GM03348 (cell line): ENCODE results near the gene MAST4.

Experiments
- DNase-seq: peaks from one replicate; pipeline ENCODE4 v3.0.0; 2012; ENCODE audit warnings: low spot score

MAST4 gene

GRCh38 chr5:66697796-66698564, 101.8 kb downstream of the MAST4 start:
- DNase-seq, result no peak

GRCh38 chr5:66701244-66701643, 105.1 kb downstream of the MAST4 start:
- DNase-seq, result no peak

- DNase-seq, result no peak
These were observed 106.2 kb downstream of the MAST4 start for GRCh38 chr5:66702426-66702825.

GRCh38 chr5:66704790-66705425, 108.7 kb downstream of the MAST4 start:
- no peak for DNase-seq

GRCh38 chr5:66708368-66708767, 112.2 kb downstream of the MAST4 start:
- no peak for DNase-seq

DNA sequence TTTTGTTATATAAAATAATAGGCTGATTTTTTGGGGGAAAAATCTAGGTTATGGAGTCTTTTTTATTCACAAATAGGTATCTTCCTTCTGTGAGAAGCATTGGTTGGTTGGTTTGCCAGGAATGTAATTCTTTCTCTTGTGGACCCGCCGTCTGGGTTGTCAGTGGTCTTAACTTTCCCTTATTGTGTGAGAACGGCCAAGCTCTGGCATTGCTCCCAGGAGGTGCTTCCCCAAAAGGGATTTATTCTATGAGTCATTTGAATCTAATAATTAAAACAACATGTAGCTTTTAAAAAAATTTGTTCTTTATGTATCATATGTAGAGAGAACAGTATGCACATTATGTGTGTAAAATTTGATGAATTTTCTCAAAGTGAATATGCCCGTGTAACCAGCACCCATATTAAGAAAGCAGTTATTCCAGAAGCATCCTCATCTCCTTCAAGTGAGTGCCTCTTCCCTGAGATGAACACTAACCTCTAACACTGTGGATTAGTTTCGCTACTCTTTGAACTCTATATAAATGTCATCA, 114.4 kb downstream of the MAST4 start:
- peak; percentile 8 for DNase-seq

GRCh38 chr5:66713998-66714397, 117.8 kb downstream of the MAST4 start:
- DNase-seq, result no peak

- DNase-seq, result no peak
These were observed 121.5 kb downstream of the MAST4 start for GRCh38 chr5:66717455-66718373.

- no peak for DNase-seq
These were observed 122.3 kb downstream of the MAST4 start for GRCh38 chr5:66718374-66719002.

DNA sequence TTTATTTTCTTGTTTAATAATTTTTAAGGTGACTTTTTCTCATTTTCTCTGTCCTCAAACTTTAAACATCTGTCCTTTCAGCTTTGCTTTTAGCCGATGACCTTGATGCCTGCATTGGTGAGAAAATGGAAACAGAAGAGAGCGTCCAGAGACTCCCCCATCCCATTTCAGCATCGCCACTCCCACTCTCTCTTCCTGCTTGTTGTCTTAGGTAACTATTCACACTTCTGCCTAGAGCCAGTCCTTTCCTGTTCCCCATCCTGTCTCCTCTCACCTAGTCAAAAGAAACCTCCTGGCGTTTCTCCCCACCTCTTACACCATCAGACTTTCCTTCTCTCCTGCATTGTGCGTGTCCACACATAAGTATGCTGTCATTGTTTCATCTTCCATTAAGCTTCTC, 124.6 kb downstream of the MAST4 start:
- no peak for DNase-seq

DNA sequence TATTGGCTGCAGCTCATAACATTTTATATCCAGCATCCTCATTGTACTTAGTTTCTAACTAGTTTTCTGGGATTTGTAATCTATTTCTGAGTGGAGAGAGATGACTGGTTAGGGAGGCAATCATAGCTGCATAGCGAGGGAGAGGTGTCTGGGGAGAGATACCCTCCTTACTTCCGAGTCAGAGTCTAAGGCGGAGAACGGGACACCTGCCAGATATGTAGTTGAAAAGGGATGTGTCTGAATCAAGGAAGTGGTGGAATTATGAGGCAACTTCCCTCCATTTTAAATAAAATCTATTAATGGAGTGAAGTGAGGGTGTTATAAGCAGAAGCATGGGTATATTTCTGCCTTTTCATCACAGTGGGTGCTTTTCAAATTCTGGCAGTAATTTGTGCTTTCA, 126.5 kb downstream of the MAST4 start:
- no peak for DNase-seq

GRCh38 chr5:66724349-66725139, 128.4 kb downstream of the MAST4 start:
- no peak for DNase-seq

DNA sequence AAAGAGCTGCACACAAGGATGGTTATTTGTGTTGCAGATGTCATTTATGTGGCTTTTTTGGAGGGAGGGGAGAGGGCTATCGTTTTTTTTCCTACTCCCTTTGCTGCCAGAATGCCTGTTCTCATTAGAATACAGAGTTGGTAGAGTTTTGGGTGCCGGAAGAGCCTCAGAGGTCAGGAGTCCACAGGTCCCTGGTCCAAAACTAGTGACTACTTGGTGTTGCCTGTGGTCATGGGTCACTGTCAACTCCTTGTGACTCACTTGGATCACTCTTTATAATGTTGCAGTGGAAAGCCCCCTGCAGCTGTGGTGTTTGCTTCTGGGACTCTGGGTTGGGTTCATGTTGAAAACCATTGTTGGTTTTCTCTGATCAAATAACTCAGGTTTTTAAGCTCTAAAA, 131.4 kb downstream of the MAST4 start:
- DNase-seq, result no peak

DNA sequence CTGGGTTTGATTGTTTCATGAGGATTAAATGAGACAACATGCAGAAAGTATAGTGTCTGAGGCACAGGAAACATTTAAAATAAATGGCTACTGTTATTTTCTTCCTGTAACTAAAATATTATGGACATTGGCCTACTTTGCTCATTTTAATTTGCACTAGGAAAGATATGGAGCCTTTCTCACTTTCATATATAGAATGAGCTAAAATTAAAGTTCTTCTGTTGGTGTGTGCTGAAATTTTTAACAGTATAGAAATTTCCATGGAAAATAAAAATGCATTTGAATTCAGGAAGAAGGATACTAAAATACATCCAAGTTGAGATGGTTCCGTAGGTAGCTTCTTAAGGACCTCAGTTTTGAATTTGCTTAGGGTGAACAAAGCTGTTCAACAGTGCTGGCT, 131.9 kb downstream of the MAST4 start:
- no peak for DNase-seq

GRCh38 chr5:66737096-66737495, 140.9 kb downstream of the MAST4 start:
- no peak for DNase-seq

GRCh38 chr5:66738136-66738535, 141.9 kb downstream of the MAST4 start:
- DNase-seq, result no peak

DNA sequence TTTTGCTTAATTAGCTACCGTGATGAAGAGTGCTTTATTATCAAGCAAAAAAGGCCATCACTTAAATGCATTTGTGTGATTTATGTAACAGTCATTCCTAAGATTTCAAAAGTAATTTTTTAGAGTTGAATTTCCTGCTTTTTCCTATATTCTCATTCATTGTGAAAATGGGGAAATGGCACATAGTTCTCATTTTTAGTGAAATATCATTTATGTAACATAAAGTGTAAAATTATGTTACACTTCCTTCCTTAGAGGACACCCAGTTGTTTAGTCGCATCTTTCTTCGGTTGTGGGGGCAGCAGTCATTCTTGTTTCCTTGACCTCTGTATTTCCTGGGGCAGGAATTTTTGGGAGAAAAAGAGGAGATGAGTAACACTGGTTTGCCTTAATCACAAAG, 142.8 kb downstream of the MAST4 start:
- DNase-seq, result no peak

DNA sequence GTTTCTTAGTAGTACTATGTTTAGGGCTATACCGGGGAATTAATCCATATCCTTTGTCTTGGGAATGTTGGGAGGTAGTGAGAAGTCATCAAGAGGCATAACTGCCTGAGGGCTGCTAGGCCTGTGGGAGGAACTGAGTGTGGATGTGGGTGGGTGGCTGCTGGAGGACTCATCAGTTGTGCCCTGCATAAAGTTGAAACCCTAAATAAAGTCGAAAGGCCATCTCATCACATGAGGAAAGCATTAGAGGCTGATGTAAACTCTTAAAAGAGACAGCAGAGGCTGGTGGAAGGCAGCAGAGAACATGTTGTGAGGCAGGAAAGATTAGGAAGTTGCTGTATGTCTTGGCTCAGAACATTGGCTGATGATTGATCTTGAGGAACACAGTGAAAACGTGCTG, 143.8 kb downstream of the MAST4 start:
- no peak for DNase-seq

GRCh38 chr5:66741394-66741793, 145.2 kb downstream of the MAST4 start:
- DNase-seq, result no peak

- no peak for DNase-seq
These were observed 146.1 kb downstream of the MAST4 start for GRCh38 chr5:66742083-66742895.
